ENCODE results near the gene IL6ST.

DNA sequence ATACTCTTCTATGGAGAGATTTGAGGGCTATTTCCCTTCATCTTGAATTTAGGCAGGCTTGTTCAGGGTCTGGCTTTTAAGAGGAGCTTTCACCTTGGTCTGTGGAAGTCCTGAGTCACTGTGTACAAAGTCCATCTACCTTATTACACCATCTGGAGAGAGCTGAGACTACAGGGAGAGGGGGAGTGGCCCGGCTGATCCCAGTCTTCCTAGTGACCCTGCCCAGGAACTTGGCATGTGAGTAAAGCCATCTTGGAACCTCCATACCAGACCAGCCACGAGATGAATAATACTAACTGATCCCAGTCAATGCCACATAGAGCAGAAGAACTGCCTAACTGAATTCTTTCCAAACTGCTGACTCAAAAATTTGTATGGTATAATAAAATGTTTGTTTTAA is 8.4 kb upstream of the IL6ST start:
- TF ChIP-seq EZH2phosphoT487 (IDR thresholded peaks at IDR 0.05; ENCODE audit: insufficient read depth, low read depth) (no peak), EZH2 (IDR thresholded peaks at IDR 0.05; ENCODE audit: insufficient read depth, poor library complexity, severe bottlenecking) (no peak)

All from GM23248 (cell line).